ENCODE results near the gene WDR77.

The WDR77 gene

DNA sequence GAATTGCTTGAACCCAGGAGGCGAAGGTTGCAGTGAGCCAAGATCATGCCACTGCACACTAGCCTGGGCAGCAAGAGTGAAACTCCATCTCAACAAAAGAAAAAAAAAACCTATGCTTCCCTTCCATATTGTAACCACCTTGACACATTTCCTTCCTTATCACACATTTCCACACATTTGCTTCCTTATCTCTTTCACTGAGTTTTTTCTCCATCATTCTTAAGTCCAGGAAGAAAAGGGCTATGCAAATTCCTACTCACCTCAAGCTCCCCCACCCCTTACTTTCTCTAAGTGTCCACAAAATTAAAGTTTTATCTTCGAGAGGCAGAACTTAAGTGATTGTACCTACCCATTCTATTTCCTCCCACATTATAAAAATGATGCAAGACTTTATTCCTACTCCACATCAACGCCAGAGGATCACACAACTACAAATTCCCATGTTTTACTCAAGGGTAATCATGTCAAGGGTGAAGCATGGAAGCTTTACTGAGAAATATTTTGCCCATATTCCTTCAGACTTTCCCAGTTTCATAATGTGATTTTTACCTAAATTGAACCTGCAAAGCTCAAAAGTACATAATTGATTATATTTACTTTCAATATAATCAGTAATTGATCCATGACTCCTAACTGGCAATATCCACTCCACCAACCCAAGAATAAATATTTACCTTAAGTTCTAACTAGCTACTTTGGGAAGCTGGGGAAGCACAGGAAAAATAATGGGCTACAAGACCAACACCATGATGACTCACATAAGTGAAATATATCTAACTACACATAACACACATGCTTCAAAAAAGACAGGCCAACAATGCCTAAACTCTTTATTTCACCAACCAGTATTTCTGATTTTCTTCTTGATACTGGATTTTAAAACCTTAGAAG lies 9.3 kb downstream of the WDR77 start:
- no peaks in the 10 kb centered on the region for H3K9me3 ChIP-seq (ENCODE audit: control extremely low read depth in 1 of 5, control insufficient read depth in 4 of 5, insufficient read depth in 2 of 5, low read depth in 1 of 5, low read length in 4 of 5)
- H3K4me3 ChIP-seq (ENCODE audit: control insufficient read depth in 1 of 7, extremely low read depth in 1 of 7, insufficient read depth in 4 of 7, low read depth in 2 of 7, low read length in 6 of 7), result no peak overlapping the region
- H3K27ac ChIP-seq (ENCODE audit: insufficient read depth in 1 of 2, low read depth in 1 of 2, low read length in 2 of 2, poor library complexity in 1 of 2, severe bottlenecking in 2 of 2), result no peak overlapping the region
- peaks cover 13 to 68% (median 48%) of the 10 kb centered on the region in 4 experiments for H3K36me3 ChIP-seq (ENCODE audit: control insufficient read depth in 4 of 4, insufficient read depth in 4 of 4, low read length in 3 of 4)
- DNase-seq, result no peak
- ChIA-PET CTCF (interaction anchor here (1.1 to 2.3 kb wide), 4 partner anchors 8 to 241 kb away, joined by 3 to 14 read pairs (median 4); no protein-coding TSS in a partner anchor), POLR2A (no interaction called here)
- H3K27me3 ChIP-seq (replicated peaks in 2 of 5; ENCODE audit: control insufficient read depth in 4 of 5, insufficient read depth in 5 of 5, low read length in 4 of 5), result no peaks in the 10 kb centered on the region
- 96% methylated on average over 3 of the region's 3 CpGs for WGBS (ENCODE audit: insufficient coverage)
- H3K4me1 ChIP-seq (ENCODE audit: control extremely low read depth in 1 of 4, control insufficient read depth in 4 of 4, insufficient read depth in 4 of 4, low read length in 3 of 4), result no peaks in the 10 kb centered on the region

DNA sequence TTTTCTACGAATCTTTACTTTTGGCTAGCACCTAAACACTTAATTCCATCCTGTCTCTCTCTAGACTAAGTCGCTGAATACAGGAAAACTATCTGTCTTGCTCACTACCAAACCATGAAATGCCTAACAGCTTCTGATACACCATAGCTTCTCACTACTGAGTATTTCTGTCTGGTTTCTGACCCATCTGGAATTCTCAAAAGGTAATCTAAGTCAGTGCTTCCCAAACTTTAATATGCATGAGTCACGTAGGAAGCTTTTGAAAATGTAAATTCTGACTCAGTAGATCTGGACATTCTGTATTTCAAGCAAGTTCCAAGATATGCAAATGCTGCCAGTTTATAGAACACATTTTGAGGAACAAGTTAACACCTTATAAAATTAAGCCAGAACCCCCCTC lies 12.3 kb downstream of the WDR77 start:
- no peak overlapping the region for H3K27ac ChIP-seq (ENCODE audit: insufficient read depth in 1 of 2, low read depth in 1 of 2, low read length in 2 of 2, poor library complexity in 1 of 2, severe bottlenecking in 2 of 2)
- no peaks in the 10 kb centered on the region for H3K4me1 ChIP-seq (ENCODE audit: control extremely low read depth in 1 of 4, control insufficient read depth in 4 of 4, insufficient read depth in 4 of 4, low read length in 3 of 4)
- POLR2A ChIA-PET, result no interaction called here
- H3K27me3 ChIP-seq (replicated peaks in 2 of 5; ENCODE audit: control insufficient read depth in 4 of 5, insufficient read depth in 5 of 5, low read length in 4 of 5), result no peaks in the 10 kb centered on the region
- CTCF ChIA-PET, result interaction anchor here (1.2 to 1.9 kb wide), 2 partner anchors 9 to 16 kb away, joined by 3 to 8 read pairs; partner anchors contain the start of gene OVGP1
- H3K9me3 ChIP-seq (ENCODE audit: control extremely low read depth in 1 of 5, control insufficient read depth in 4 of 5, insufficient read depth in 2 of 5, low read depth in 1 of 5, low read length in 4 of 5), result no peaks in the 10 kb centered on the region
- no peak for DNase-seq
- WGBS (ENCODE audit: insufficient coverage), result 62% methylated on average over 3 of the region's 3 CpGs
- no peak overlapping the region for H3K4me3 ChIP-seq (ENCODE audit: control insufficient read depth in 1 of 7, extremely low read depth in 1 of 7, insufficient read depth in 4 of 7, low read depth in 2 of 7, low read length in 6 of 7)
- peaks cover 4 to 39% (median 26%) of the 10 kb centered on the region in 4 experiments for H3K36me3 ChIP-seq (ENCODE audit: control insufficient read depth in 4 of 4, insufficient read depth in 4 of 4, low read length in 3 of 4)

DNA sequence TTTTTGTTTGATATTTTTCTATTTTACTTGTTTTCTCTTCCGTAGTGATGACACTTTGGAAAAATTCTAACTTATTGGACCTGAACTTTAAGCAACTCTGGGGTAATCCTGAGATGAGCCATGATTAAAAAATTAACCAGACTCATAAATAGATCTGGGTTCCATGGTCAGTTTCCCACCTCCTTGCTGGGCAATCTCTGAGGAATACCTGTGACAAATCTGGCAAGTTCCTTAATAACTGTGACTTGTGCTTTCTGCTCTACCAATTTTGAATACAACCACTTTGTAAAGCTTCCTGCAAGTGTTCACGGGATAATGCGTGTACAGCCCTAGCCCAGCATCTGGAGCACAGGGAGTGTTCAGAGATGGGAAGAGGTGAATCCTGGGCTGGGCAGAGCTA lies 24.8 kb downstream of the WDR77 start:
- no peaks in the 10 kb centered on the region for H3K4me1 ChIP-seq (ENCODE audit: control extremely low read depth in 1 of 4, control insufficient read depth in 4 of 4, insufficient read depth in 4 of 4, low read length in 3 of 4)
- ChIA-PET POLR2A (no interaction called here), CTCF (interaction anchor here (1.0 to 1.3 kb wide), 2 partner anchors 14 to 334 kb away, joined by 3 to 4 read pairs; no protein-coding TSS in a partner anchor)
- no peaks in the 10 kb centered on the region for H3K36me3 ChIP-seq (ENCODE audit: control insufficient read depth in 4 of 4, insufficient read depth in 4 of 4, low read length in 3 of 4)
- no peaks in the 10 kb centered on the region for H3K27me3 ChIP-seq (replicated peaks in 2 of 5; ENCODE audit: control insufficient read depth in 4 of 5, insufficient read depth in 5 of 5, low read length in 4 of 5)
- H3K4me3 ChIP-seq (ENCODE audit: control insufficient read depth in 1 of 7, extremely low read depth in 1 of 7, insufficient read depth in 4 of 7, low read depth in 2 of 7, low read length in 6 of 7), result no peak overlapping the region
- H3K9me3 ChIP-seq (ENCODE audit: control extremely low read depth in 1 of 5, control insufficient read depth in 4 of 5, insufficient read depth in 2 of 5, low read depth in 1 of 5, low read length in 4 of 5), result no peaks in the 10 kb centered on the region
- DNase-seq, result no peak
- H3K27ac ChIP-seq (ENCODE audit: insufficient read depth in 1 of 2, low read depth in 1 of 2, low read length in 2 of 2, poor library complexity in 1 of 2, severe bottlenecking in 2 of 2), result no peak overlapping the region
- 94% methylated on average over 3 of the region's 3 CpGs for WGBS (ENCODE audit: insufficient coverage)

DNA sequence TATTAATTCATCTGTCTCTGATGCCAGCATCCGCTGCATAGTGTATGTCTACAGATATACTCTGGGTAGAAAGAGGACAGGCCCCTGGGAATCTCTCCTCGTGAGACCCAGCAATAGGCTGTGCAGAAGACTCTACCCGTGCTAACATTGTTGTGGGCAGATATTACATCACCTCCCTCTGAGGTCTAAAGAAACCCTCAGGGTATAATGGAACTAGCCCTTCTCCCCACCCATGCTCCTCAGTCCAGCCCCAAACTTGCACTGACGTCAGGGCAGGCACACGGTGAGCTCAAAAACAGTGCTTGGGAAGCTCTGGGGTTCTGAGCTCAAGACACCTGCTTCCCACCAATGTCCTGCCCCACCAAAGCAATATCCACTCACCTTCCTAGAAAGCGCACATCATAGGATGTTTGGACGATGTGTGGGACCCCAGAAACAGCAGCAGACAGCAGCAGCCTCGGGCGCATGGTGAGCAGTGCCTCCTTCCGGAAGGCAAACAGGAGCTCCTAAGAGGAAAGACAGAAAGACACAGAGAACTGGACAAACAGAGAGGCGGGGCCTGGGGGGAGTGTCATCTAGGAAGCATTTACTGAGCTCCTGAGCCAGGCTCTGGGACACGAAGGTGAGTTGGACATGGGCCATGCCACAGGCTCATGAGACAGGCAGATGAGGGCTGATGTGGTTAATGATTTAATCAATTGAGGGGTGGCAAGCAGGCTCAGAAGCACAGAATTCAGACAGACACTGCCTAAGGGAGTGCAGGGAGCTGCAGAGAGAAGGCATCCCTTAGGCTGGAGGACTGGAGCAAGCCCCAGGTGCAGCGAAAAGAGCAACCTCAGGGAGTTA lies 26.3 kb downstream of the WDR77 start:
- H3K27me3 ChIP-seq (replicated peaks in 2 of 5; ENCODE audit: control insufficient read depth in 4 of 5, insufficient read depth in 5 of 5, low read length in 4 of 5), result no peaks in the 10 kb centered on the region
- H3K36me3 ChIP-seq (ENCODE audit: control insufficient read depth in 4 of 4, insufficient read depth in 4 of 4, low read length in 3 of 4), result no peaks in the 10 kb centered on the region
- H3K9me3 ChIP-seq (ENCODE audit: control extremely low read depth in 1 of 5, control insufficient read depth in 4 of 5, insufficient read depth in 2 of 5, low read depth in 1 of 5, low read length in 4 of 5), result no peaks in the 10 kb centered on the region
- H3K4me1 ChIP-seq (ENCODE audit: control extremely low read depth in 1 of 4, control insufficient read depth in 4 of 4, insufficient read depth in 4 of 4, low read length in 3 of 4), result no peaks in the 10 kb centered on the region
- POLR2A ChIA-PET, result interaction anchor here (0.5 kb wide), 1 partner anchor 478 kb away, joined by 3 read pairs; no protein-coding TSS in a partner anchor
- H3K27ac ChIP-seq (ENCODE audit: insufficient read depth in 1 of 2, low read depth in 1 of 2, low read length in 2 of 2, poor library complexity in 1 of 2, severe bottlenecking in 2 of 2), result no peak overlapping the region
- DNase-seq, result no peak
- H3K4me3 ChIP-seq (ENCODE audit: control insufficient read depth in 1 of 7, extremely low read depth in 1 of 7, insufficient read depth in 4 of 7, low read depth in 2 of 7, low read length in 6 of 7), result no peak overlapping the region
- 95% methylated on average over 13 of the region's 13 CpGs for WGBS (ENCODE audit: insufficient coverage)
- CTCF ChIA-PET, result interaction anchor here (1.4 kb wide), 1 partner anchor 203 kb away, joined by 3 read pairs; no protein-coding TSS in a partner anchor

DNA sequence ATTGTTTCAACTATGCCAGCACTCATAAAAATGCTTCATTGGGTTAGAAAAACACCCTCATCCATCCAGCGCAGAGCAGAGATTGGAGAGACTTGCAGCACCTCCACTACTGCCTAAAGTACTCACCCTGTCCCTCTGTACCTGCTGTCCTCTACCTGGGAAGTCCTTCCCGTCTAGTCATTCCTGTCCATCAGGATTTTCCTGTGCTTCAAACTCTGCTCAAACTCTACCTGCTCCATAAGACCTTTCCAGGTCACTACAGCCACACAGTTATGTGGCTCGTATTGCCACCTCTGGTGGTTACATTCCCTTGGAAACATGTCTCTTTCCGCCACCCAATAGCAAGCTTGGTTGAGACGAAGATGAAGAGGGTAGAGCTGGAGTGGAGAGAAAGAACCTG lies 28.7 kb downstream of the WDR77 start:
- WGBS (ENCODE audit: insufficient coverage), result 91% methylated on average over 5 of the region's 5 CpGs
- no peaks in the 10 kb centered on the region for H3K9me3 ChIP-seq (ENCODE audit: control extremely low read depth in 1 of 5, control insufficient read depth in 4 of 5, insufficient read depth in 2 of 5, low read depth in 1 of 5, low read length in 4 of 5)
- DNase-seq, result no peak
- H3K4me1 ChIP-seq (ENCODE audit: control extremely low read depth in 1 of 4, control insufficient read depth in 4 of 4, insufficient read depth in 4 of 4, low read length in 3 of 4), result no peaks in the 10 kb centered on the region
- no peak overlapping the region for H3K4me3 ChIP-seq (ENCODE audit: control insufficient read depth in 1 of 7, extremely low read depth in 1 of 7, insufficient read depth in 4 of 7, low read depth in 2 of 7, low read length in 6 of 7)
- no peak overlapping the region for H3K27ac ChIP-seq (ENCODE audit: insufficient read depth in 1 of 2, low read depth in 1 of 2, low read length in 2 of 2, poor library complexity in 1 of 2, severe bottlenecking in 2 of 2)
- CTCF ChIA-PET, result interaction anchor here (0.7 to 1.3 kb wide), 2 partner anchors 16 to 20 kb away, joined by 3 read pairs; no protein-coding TSS in a partner anchor
- no peaks in the 10 kb centered on the region for H3K27me3 ChIP-seq (replicated peaks in 2 of 5; ENCODE audit: control insufficient read depth in 4 of 5, insufficient read depth in 5 of 5, low read length in 4 of 5)
- POLR2A ChIA-PET, result no interaction called here
- H3K36me3 ChIP-seq (ENCODE audit: control insufficient read depth in 4 of 4, insufficient read depth in 4 of 4, low read length in 3 of 4), result no peaks in the 10 kb centered on the region

DNA sequence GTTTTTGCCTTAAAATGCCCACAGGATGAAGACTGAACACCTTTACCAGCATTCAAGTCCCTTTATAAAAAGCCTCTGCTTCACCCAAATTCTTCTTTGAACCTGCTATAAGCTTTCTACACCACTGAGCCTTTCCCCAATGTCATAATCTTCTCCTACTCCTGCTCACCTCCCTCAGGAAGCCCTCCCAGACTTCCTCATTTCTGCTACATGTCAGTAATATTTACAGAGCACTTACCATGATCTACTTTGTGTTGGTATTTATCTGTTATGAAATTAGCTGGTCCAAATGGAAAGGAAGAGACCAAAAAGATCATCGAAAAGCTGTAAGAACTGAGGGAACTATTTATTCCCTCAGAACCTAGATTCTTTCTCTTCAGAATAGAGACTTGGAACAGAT lies 30.0 kb downstream of the WDR77 start:
- no peaks in the 10 kb centered on the region for H3K9me3 ChIP-seq (ENCODE audit: control extremely low read depth in 1 of 5, control insufficient read depth in 4 of 5, insufficient read depth in 2 of 5, low read depth in 1 of 5, low read length in 4 of 5)
- no CpG with 5 or more reads among the region's 1 CpG for WGBS (ENCODE audit: insufficient coverage)
- H3K27me3 ChIP-seq (replicated peaks in 2 of 5; ENCODE audit: control insufficient read depth in 4 of 5, insufficient read depth in 5 of 5, low read length in 4 of 5), result no peaks in the 10 kb centered on the region
- H3K27ac ChIP-seq (ENCODE audit: insufficient read depth in 1 of 2, low read depth in 1 of 2, low read length in 2 of 2, poor library complexity in 1 of 2, severe bottlenecking in 2 of 2), result no peak overlapping the region
- no peak overlapping the region for H3K4me3 ChIP-seq (ENCODE audit: control insufficient read depth in 1 of 7, extremely low read depth in 1 of 7, insufficient read depth in 4 of 7, low read depth in 2 of 7, low read length in 6 of 7)
- no peaks in the 10 kb centered on the region for H3K36me3 ChIP-seq (ENCODE audit: control insufficient read depth in 4 of 4, insufficient read depth in 4 of 4, low read length in 3 of 4)
- POLR2A ChIA-PET, result no interaction called here
- no peaks in the 10 kb centered on the region for H3K4me1 ChIP-seq (ENCODE audit: control extremely low read depth in 1 of 4, control insufficient read depth in 4 of 4, insufficient read depth in 4 of 4, low read length in 3 of 4)
- DNase-seq, result no peak
- CTCF ChIA-PET, result interaction anchor here (2.1 to 4.5 kb wide), 2 partner anchors 18 to 24 kb away, joined by 5 to 19 read pairs; no protein-coding TSS in a partner anchor
